ENCODE measurements around the gene BICC1. TPM values are rescaled to one million over a fixed set of nuclear protein-coding genes. Genes with fewer than 3 reads are reported as not detected.

Gene BICC1
- total RNA-seq, 1 experiment from 2014 or later, result 0.57 TPM

- no peak overlapping the region for H3K23ac ChIP-seq (ENCODE audit: insufficient read length, low read depth, low read length)
- Mint-ChIP-seq H3K9me3 (no peaks in the 10 kb centered on the region), H3K27me3 (ENCODE audit: low read depth) (no peaks in the 10 kb centered on the region), H3K4me3 (no peak overlapping the region), H3K36me3 (ENCODE audit: insufficient read depth in 1 of 3, low read depth in 3 of 3) (no peaks in the 10 kb centered on the region), H3K27ac (no peak overlapping the region), H3K4me1 (peaks cover 2% of the 10 kb centered on the region in 2 experiments; a peak in 2 of 4 replicates)
- no peak overlapping the region for H2BK15ac ChIP-seq (ENCODE audit: low read depth, low read length)
- H3K56ac ChIP-seq (ENCODE audit: insufficient read length, low read depth, low read length), result no peak overlapping the region
- H3K14ac ChIP-seq (ENCODE audit: insufficient read depth, low read length), result no peak overlapping the region
- H3K23me2 ChIP-seq (ENCODE audit: insufficient read length, low read depth, low read length, poor library complexity, severe bottlenecking), result no peaks in the 10 kb centered on the region
- no peak overlapping the region for H2BK12ac ChIP-seq (ENCODE audit: insufficient read length, low read depth, low read length)
- no peak overlapping the region for H3T11ph ChIP-seq (ENCODE audit: low read length)
- H3K18ac ChIP-seq (ENCODE audit: insufficient read length, low read depth, low read length), result no peak overlapping the region
- H3K9me3 ChIP-seq (ENCODE audit: control insufficient read depth, low read depth, low read length), result no peaks in the 10 kb centered on the region
- no peaks in the 10 kb centered on the region for H3K79me2 ChIP-seq (ENCODE audit: insufficient read depth, low read length)
- no peak overlapping the region for H4K5ac ChIP-seq (ENCODE audit: insufficient read length, low read depth, low read length)
- H3K4me1 ChIP-seq (ENCODE audit: insufficient read depth, low read length), result no peaks in the 10 kb centered on the region
- H4K20me1 ChIP-seq (ENCODE audit: control insufficient read depth, insufficient read depth, insufficient read length), result no peaks in the 10 kb centered on the region
- no peak overlapping the region for H3K9ac ChIP-seq (ENCODE audit: extremely low read depth, insufficient read length, low read length)
- H3K27me3 ChIP-seq (ENCODE audit: insufficient read depth, low read length), result no peaks in the 10 kb centered on the region
- TF ChIP-seq CTCF (conservative IDR thresholded peaks at IDR 0.05), result no peak
- H2AK5ac ChIP-seq (ENCODE audit: insufficient read length, low read length), result no peak overlapping the region
- H2BK20ac ChIP-seq (ENCODE audit: low read depth, low read length, poor library complexity, severe bottlenecking), result no peak overlapping the region
- H4K8ac ChIP-seq (replicated peaks; ENCODE audit: insufficient read length, low read depth, low read length), result no peak overlapping the region
- H2BK5ac ChIP-seq (ENCODE audit: insufficient read length, low read length), result no peak overlapping the region
- H2AFZ ChIP-seq (ENCODE audit: low read length), result peak overlapping the region; percentile 32
- H2BK120ac ChIP-seq (ENCODE audit: low read depth, low read length, poor library complexity, severe bottlenecking), result no peak overlapping the region
- WGBS (ENCODE audit: extremely low coverage, insufficient read length, low lambda C conversion rate), result no CpG with 5 or more reads among the region's 6 CpGs
- H3K79me1 ChIP-seq (ENCODE audit: insufficient read depth, low read depth, low read length, poor library complexity, severe bottlenecking), result no peaks in the 10 kb centered on the region
- no peak for DNase-seq
- H3K27ac ChIP-seq (ENCODE audit: insufficient read length, low read depth, low read length), result no peak overlapping the region
- no peak overlapping the region for H3K4ac ChIP-seq (ENCODE audit: low read depth, low read length)
- H4K91ac ChIP-seq (ENCODE audit: insufficient read length, low read depth, low read length), result no peak overlapping the region
- no peak overlapping the region for H3K4me2 ChIP-seq (ENCODE audit: insufficient read depth, insufficient read length, low read length)
These were observed 243.6 kb downstream of the BICC1 start for GRCh38 chr10:58756130-58756719.

Measured in H9 (cell line).